GF-D8 (cell line): Measurements from ENCODE around the gene COX4I2.
"Not testable (repeated sequence)": the region's sequence is repeated elsewhere in the genome, so short reads cannot be mapped to it uniquely, and the experiment has no call there.

Experiments used
- DNase-seq: peaks from one replicate; lab custom pipeline; 2025; lab: John Stamatoyannopoulos, UW

COX4I2 gene

GRCh38 chr20:31637660-31638059 lies at the start of gene COX4I2:
COX4I2 (plus strand) TSS chr20:31637912; CDS start chr20:31639018, 1,106 bp downstream.
- DNase-seq: no peak

GRCh38 chr20:31590717-31591225 lies 46.9 kb upstream of the COX4I2 start:
- no peak for DNase-seq

GRCh38 chr20:31593221-31594001 lies 44.3 kb upstream of the COX4I2 start:
- DNase-seq: no peak

- no peak for DNase-seq
Measured at GRCh38 chr20:31594002-31594557, 43.6 kb upstream of the COX4I2 start.

GRCh38 chr20:31594558-31595379 lies 42.9 kb upstream of the COX4I2 start:
- no peak for DNase-seq

GRCh38 chr20:31595380-31595653 lies 42.4 kb upstream of the COX4I2 start:
- no peak for DNase-seq

GRCh38 chr20:31595654-31596411 lies 41.9 kb upstream of the COX4I2 start:
- DNase-seq: no peak

GRCh38 chr20:31596412-31596715 lies 41.3 kb upstream of the COX4I2 start:
- not testable (repeated sequence) for DNase-seq

- no peak for DNase-seq
Measured at GRCh38 chr20:31596831-31597480, 40.8 kb upstream of the COX4I2 start.

GRCh38 chr20:31597481-31597855 lies 40.2 kb upstream of the COX4I2 start:
- DNase-seq: no peak

- no peak for DNase-seq
Measured at GRCh38 chr20:31602431-31602778, 35.3 kb upstream of the COX4I2 start.

GRCh38 chr20:31602779-31603441 lies 34.8 kb upstream of the COX4I2 start:
- peak; percentile 76 for DNase-seq

GRCh38 chr20:31603822-31604566 lies 33.7 kb upstream of the COX4I2 start:
- DNase-seq: peak; percentile 63

- DNase-seq: no peak
Measured at GRCh38 chr20:31604567-31605030, 33.1 kb upstream of the COX4I2 start.

- DNase-seq: peak; percentile 79
Measured at GRCh38 chr20:31605031-31605901, 32.4 kb upstream of the COX4I2 start, which contains the start of gene ID1. ID1 (plus strand) TSS chr20:31605289; CDS start chr20:31605388, 99 bp downstream.

GRCh38 chr20:31605902-31606803 lies 31.6 kb upstream of the COX4I2 start:
- DNase-seq: no peak

- DNase-seq: no peak
Measured at GRCh38 chr20:31606804-31607639, 30.7 kb upstream of the COX4I2 start.
